ENCODE measurements around the gene TRIM50.

Gene TRIM50

GRCh38 chr7:73350306-73351068 lies 22.6 kb upstream of the TRIM50 start:
- H3K79me2 ChIP-seq (ENCODE audit: insufficient read depth, low read length) = no peaks in the 10 kb centered on the region
- H3K4me2 ChIP-seq (ENCODE audit: low read depth, low read length, poor library complexity, severe bottlenecking) = no peak overlapping the region
- no peaks in the 10 kb centered on the region for H3K4me1 ChIP-seq (ENCODE audit: insufficient read depth, low read length, poor library complexity, severe bottlenecking)
- H3K36me3 ChIP-seq (ENCODE audit: insufficient read depth, low read length) = no peaks in the 10 kb centered on the region
- H3K27me3 ChIP-seq (ENCODE audit: insufficient read depth, low read length, poor library complexity, severe bottlenecking) = no peaks in the 10 kb centered on the region
- TF ChIP-seq EZH2phosphoT487 (IDR thresholded peaks at IDR 0.05; ENCODE audit: borderline replicate concordance) (no peak), CTCF (conservative IDR thresholded peaks at IDR 0.05; ENCODE audit: low read length) (no peak)
- no peak overlapping the region for H2AFZ ChIP-seq (ENCODE audit: low read length)
- H3K9me2 ChIP-seq (replicated peaks; ENCODE audit: low read depth, low read length) = no peaks in the 10 kb centered on the region
- H3K4me3 ChIP-seq (ENCODE audit: low read length, poor library complexity, severe bottlenecking) = no peak overlapping the region
- H3F3A ChIP-seq (ENCODE audit: low read depth) = no peaks in the 10 kb centered on the region
- H3K9me3 ChIP-seq (ENCODE audit: insufficient read depth, low read depth, low read length) = no peaks in the 10 kb centered on the region; the same call in 1 of the 2 replicates
- H4K20me1 ChIP-seq (ENCODE audit: insufficient read depth, low read length, poor library complexity, severe bottlenecking) = no peaks in the 10 kb centered on the region
- H3K9ac ChIP-seq (ENCODE audit: low read depth, low read length, poor library complexity, severe bottlenecking) = no peak overlapping the region

- H3K9me3 ChIP-seq (ENCODE audit: insufficient read depth, low read depth, low read length) = no peaks in the 10 kb centered on the region; the same call in 1 of the 2 replicates
- H4K20me1 ChIP-seq (ENCODE audit: insufficient read depth, low read length, poor library complexity, severe bottlenecking) = no peaks in the 10 kb centered on the region
- no peak overlapping the region for H3K4me2 ChIP-seq (ENCODE audit: low read depth, low read length, poor library complexity, severe bottlenecking)
- no peaks in the 10 kb centered on the region for H3K27me3 ChIP-seq (ENCODE audit: insufficient read depth, low read length, poor library complexity, severe bottlenecking)
- H3K36me3 ChIP-seq (ENCODE audit: insufficient read depth, low read length) = no peaks in the 10 kb centered on the region
- no peaks in the 10 kb centered on the region for H3K4me1 ChIP-seq (ENCODE audit: insufficient read depth, low read length, poor library complexity, severe bottlenecking)
- H3K79me2 ChIP-seq (ENCODE audit: insufficient read depth, low read length) = no peaks in the 10 kb centered on the region
- H3K9me2 ChIP-seq (replicated peaks; ENCODE audit: low read depth, low read length) = no peaks in the 10 kb centered on the region
- no peak overlapping the region for H3K4me3 ChIP-seq (ENCODE audit: low read length, poor library complexity, severe bottlenecking)
- H3K9ac ChIP-seq (ENCODE audit: low read depth, low read length, poor library complexity, severe bottlenecking) = no peak overlapping the region
- TF ChIP-seq CTCF (conservative IDR thresholded peaks at IDR 0.05; ENCODE audit: low read length) (no peak), EZH2phosphoT487 (IDR thresholded peaks at IDR 0.05; ENCODE audit: borderline replicate concordance) (no peak)
- H3F3A ChIP-seq (ENCODE audit: low read depth) = no peaks in the 10 kb centered on the region
- no peak overlapping the region for H2AFZ ChIP-seq (ENCODE audit: low read length)
These were observed 21.9 kb upstream of the TRIM50 start for GRCh38 chr7:73349763-73350162.

DNA sequence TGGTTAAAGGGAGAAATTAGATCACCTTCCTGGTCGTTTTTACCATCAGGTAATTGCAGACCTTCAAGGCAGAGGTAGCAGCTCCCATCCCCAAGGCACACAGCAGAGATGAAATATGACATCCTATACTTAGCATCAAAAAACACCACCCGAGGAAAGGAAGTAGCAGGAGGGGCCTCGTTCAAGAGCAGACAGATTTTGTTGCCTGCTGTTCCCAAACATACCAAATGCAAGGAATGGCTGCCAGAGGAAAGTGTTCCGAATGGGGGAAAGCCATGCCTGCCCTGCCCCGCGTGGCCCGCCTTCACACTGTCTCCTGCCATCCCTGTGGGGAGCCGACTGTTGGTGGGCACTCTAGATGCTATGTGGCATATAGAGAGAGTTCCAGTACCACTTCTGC lies 18.1 kb upstream of the TRIM50 start:
- H2AFZ ChIP-seq (ENCODE audit: low read length) = no peak overlapping the region
- no peak for TF ChIP-seq CTCF (conservative IDR thresholded peaks at IDR 0.05; ENCODE audit: low read length)
- TF ChIP-seq EZH2phosphoT487 (IDR thresholded peaks at IDR 0.05; ENCODE audit: borderline replicate concordance) = no peak
- no peaks in the 10 kb centered on the region for H3F3A ChIP-seq (ENCODE audit: low read depth)
- no peak overlapping the region for H3K4me3 ChIP-seq (ENCODE audit: low read length, poor library complexity, severe bottlenecking)
- H3K9me3 ChIP-seq (ENCODE audit: insufficient read depth, low read depth, low read length) = no peaks in the 10 kb centered on the region
- H3K9me2 ChIP-seq (replicated peaks; ENCODE audit: low read depth, low read length) = no peaks in the 10 kb centered on the region
- no peaks in the 10 kb centered on the region for H3K27me3 ChIP-seq (ENCODE audit: insufficient read depth, low read length, poor library complexity, severe bottlenecking)
- no peak overlapping the region for H3K4me2 ChIP-seq (ENCODE audit: low read depth, low read length, poor library complexity, severe bottlenecking)
- H3K79me2 ChIP-seq (ENCODE audit: insufficient read depth, low read length) = no peaks in the 10 kb centered on the region
- no peaks in the 10 kb centered on the region for H3K36me3 ChIP-seq (ENCODE audit: insufficient read depth, low read length)
- no peaks in the 10 kb centered on the region for H4K20me1 ChIP-seq (ENCODE audit: insufficient read depth, low read length, poor library complexity, severe bottlenecking)
- no peak overlapping the region for H3K9ac ChIP-seq (ENCODE audit: low read depth, low read length, poor library complexity, severe bottlenecking)
- no peaks in the 10 kb centered on the region for H3K4me1 ChIP-seq (ENCODE audit: insufficient read depth, low read length, poor library complexity, severe bottlenecking)
